Measurements from ENCODE around the gene CCDC87. TPM values are rescaled to one million over a fixed set of nuclear protein-coding genes. Genes with fewer than 3 reads are reported as not detected.
"Not testable (repeated sequence)": the region's sequence is repeated elsewhere in the genome, so short reads cannot be mapped to it uniquely, and the experiment has no call there.

The CCDC87 gene
- total and polyA plus RNA-seq, 2 experiments from 2014 or later, result 0.39 to 1.2 TPM

DNA sequence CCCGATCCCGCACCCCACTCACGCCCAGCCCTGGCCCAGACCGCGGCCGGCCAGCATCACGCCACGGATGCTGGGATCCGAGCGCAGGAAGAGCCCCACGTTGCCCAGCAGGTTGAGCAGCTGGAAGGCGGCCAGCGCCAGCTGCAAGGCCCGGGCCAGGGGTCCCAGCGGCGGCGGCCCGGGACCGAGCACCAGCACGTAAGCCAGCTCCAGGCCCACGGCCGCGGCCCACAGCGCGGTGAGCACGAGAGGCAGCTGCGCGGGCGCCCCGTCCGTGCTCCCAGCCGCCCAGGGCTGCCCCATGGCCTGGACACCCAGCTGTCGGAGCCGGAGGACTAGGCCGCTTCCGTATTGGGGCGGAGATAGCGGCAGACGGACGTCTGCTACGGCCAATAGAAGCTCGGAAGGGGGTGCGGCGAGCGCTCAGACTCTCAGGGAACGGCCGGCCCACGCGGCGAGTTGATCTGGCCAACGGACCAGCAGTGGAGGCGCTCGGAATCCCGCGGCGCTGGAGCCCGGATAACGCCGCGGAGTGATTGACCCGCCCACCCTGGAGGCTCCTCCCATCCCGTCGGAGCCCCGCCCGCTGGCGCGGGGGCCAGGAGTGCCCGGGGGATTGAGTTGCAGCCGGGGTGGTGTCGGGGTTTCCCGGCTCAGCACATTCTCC, 47.0 kb downstream of the CCDC87 start, which contains the start of gene ZDHHC24 (continued):
- TF ChIP-seq, protein P1, sequence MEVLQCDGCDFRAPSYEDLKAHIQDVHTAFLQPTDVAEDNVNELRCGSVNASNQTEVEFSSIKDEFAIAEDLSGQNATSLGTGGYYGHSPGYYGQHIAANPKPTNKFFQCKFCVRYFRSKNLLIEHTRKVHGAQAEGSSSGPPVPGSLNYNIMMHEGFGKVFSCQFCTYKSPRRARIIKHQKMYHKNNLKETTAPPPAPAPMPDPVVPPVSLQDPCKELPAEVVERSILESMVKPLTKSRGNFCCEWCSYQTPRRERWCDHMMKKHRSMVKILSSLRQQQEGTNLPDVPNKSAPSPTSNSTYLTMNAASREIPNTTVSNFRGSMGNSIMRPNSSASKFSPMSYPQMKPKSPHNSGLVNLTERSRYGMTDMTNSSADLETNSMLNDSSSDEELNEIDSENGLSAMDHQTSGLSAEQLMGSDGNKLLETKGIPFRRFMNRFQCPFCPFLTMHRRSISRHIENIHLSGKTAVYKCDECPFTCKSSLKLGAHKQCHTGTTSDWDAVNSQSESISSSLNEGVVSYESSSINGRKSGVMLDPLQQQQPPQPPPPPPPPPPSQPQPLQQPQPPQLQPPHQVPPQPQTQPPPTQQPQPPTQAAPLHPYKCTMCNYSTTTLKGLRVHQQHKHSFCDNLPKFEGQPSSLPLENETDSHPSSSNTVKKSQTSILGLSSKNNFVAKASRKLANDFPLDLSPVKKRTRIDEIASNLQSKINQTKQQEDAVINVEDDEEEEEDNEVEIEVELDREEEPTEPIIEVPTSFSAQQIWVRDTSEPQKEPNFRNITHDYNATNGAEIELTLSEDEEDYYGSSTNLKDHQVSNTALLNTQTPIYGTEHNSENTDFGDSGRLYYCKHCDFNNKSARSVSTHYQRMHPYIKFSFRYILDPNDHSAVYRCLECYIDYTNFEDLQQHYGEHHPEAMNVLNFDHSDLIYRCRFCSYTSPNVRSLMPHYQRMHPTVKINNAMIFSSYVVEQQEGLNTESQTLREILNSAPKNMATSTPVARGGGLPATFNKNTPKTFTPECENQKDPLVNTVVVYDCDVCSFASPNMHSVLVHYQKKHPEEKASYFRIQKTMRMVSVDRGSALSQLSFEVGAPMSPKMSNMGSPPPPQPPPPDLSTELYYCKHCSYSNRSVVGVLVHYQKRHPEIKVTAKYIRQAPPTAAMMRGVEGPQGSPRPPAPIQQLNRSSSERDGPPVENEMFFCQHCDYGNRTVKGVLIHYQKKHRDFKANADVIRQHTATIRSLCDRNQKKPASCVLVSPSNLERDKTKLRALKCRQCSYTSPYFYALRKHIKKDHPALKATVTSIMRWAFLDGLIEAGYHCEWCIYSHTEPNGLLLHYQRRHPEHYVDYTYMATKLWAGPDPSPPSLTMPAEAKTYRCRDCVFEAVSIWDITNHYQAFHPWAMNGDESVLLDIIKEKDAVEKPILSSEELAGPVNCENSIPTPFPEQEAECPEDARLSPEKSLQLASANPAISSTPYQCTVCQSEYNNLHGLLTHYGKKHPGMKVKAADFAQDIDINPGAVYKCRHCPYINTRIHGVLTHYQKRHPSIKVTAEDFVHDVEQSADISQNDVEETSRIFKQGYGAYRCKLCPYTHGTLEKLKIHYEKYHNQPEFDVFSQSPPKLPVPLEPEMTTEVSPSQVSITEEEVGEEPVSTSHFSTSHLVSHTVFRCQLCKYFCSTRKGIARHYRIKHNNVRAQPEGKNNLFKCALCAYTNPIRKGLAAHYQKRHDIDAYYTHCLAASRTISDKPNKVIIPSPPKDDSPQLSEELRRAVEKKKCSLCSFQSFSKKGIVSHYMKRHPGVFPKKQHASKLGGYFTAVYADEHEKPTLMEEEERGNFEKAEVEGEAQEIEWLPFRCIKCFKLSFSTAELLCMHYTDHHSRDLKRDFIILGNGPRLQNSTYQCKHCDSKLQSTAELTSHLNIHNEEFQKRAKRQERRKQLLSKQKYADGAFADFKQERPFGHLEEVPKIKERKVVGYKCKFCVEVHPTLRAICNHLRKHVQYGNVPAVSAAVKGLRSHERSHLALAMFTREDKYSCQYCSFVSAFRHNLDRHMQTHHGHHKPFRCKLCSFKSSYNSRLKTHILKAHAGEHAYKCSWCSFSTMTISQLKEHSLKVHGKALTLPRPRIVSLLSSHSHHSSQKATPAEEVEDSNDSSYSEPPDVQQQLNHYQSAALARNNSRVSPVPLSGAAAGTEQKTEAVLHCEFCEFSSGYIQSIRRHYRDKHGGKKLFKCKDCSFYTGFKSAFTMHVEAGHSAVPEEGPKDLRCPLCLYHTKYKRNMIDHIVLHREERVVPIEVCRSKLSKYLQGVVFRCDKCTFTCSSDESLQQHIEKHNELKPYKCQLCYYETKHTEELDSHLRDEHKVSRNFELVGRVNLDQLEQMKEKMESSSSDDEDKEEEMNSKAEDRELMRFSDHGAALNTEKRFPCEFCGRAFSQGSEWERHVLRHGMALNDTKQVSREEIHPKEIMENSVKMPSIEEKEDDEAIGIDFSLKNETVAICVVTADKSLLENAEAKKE (CRISPR knock-in tag; IDR thresholded peaks at IDR 0.05), result no peak
- TF ChIP-seq ZNF331 (CRISPR knock-in tag; IDR thresholded peaks at IDR 0.05; ENCODE audit: low read depth), result no peak
- TF ChIP-seq POLR2AphosphoS5 (IDR thresholded peaks at IDR 0.05; ENCODE audit: low read depth), result peak; percentile 56
- no peak for TF ChIP-seq STAT1 (IDR thresholded peaks at IDR 0.05; ENCODE audit: unreplicated experiment)
- TF ChIP-seq, protein P2, sequence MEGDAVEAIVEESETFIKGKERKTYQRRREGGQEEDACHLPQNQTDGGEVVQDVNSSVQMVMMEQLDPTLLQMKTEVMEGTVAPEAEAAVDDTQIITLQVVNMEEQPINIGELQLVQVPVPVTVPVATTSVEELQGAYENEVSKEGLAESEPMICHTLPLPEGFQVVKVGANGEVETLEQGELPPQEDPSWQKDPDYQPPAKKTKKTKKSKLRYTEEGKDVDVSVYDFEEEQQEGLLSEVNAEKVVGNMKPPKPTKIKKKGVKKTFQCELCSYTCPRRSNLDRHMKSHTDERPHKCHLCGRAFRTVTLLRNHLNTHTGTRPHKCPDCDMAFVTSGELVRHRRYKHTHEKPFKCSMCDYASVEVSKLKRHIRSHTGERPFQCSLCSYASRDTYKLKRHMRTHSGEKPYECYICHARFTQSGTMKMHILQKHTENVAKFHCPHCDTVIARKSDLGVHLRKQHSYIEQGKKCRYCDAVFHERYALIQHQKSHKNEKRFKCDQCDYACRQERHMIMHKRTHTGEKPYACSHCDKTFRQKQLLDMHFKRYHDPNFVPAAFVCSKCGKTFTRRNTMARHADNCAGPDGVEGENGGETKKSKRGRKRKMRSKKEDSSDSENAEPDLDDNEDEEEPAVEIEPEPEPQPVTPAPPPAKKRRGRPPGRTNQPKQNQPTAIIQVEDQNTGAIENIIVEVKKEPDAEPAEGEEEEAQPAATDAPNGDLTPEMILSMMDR (conservative IDR thresholded peaks at IDR 0.05; ENCODE audit: low read depth in 2 of 2), result no peak

DNA sequence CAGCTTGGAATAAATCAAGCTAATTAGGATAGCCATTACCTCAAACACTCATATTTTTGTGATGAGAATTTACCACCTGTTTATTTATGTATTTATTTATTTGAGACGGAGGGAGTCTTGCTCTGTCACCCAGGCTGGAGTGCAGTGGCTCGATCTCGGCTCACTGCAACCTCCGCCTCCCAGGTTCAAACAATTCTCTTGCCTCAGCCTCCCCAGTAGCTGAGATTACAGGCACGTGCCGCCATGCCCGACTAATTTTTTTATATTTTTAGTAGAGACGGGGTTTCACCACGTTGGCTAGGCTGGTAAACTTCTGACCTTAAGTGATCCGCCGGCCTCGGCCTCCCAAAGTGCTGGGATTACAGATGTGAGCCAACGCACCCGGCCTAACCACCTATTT, 47.9 kb downstream of the CCDC87 start:
- H3K27ac ChIP-seq (ENCODE audit: low read depth); DNase-seq (ENCODE audit: low spot score); H3K9me3 Mint-ChIP-seq; H3K36me3 ChIP-seq (ENCODE audit: insufficient read depth); H3K9me2 ChIP-seq (ENCODE audit: insufficient read depth); H3K36me3 Mint-ChIP-seq (ENCODE audit: low read depth); H4K20me1 ChIP-seq (replicated peaks; ENCODE audit: insufficient read depth); H3K27me3 ChIP-seq (ENCODE audit: insufficient read depth); ATAC-seq; H3F3A ChIP-seq (replicated peaks; ENCODE audit: low read depth); H2AFZ ChIP-seq; H3K27ac Mint-ChIP-seq; H3K79me2 ChIP-seq (replicated peaks; ENCODE audit: insufficient read depth): not testable (repeated sequence)
- Histone ChIP-seq H3K4me3 (peak overlapping the region; percentile 97), H3K4me2 (peak overlapping the region; percentile 97), H3K4me1 (ENCODE audit: insufficient read depth) (peaks cover 35% of the 10 kb centered on the region)
- Mint-ChIP-seq H3K4me1 (peaks cover 38% of the 10 kb centered on the region), H3K27me3 (ENCODE audit: insufficient read depth, low read depth, poor library complexity) (peaks cover 19% of the 10 kb centered on the region), H3K4me3 (peak overlapping the region; percentile 77)
